Spleen (tissue), 11 donors: ENCODE data around the gene TBC1D16. TPM values are rescaled to one million over a fixed set of nuclear protein-coding genes. Genes with fewer than 3 reads are reported as not detected.
A peak's percentile ranks its signal among the peaks of the same experiment; 100 is the strongest.

ENCODE experiments used
- DNase-seq: peaks from one replicate; pipeline ENCODE4 v3.0.0-alpha.2; 2020
- H3K27ac ChIP-seq, 8 donors: fragments of 200-600 bp; sonication (generic) in 7 of 8; 1 replicate in 4 of 8; 2 replicates in 4 of 8; pipeline versions ENCODE4 v1.5.0 to v1.8.0; 2016 to 2021; ENCODE audit warnings: inconsistent platforms in 4 of 8, mild to moderate bottlenecking in 4 of 8, moderate library complexity in 1 of 8
- H3K27me3 ChIP-seq, 7 donors: fragments of 200-600 bp; sonication (generic) in 6 of 7; replicated peaks in 1 of 7; 1 replicate in 4 of 7; 2 replicates in 3 of 7; pipeline versions ENCODE4 v1.5.0 to v1.8.0; 2016 to 2021; ENCODE audit warnings: inconsistent platforms in 3 of 7, mild to moderate bottlenecking in 1 of 7
- H3K36me3 ChIP-seq, 6 donors: fragments of 200-600 bp; sonication (generic) in 5 of 6; 1 replicate in 4 of 6; 2 replicates in 2 of 6; pipeline versions ENCODE4 v1.5.0 to v1.8.0; 2016 to 2021; ENCODE audit warnings: inconsistent platforms in 2 of 6
- H3K4me1 ChIP-seq, 6 donors: fragments of 200-600 bp; sonication (generic) in 5 of 6; 1 replicate in 3 of 6; 2 replicates in 3 of 6; pipeline versions ENCODE4 v1.5.0 to v1.8.0; 2016 to 2021; ENCODE audit warnings: inconsistent platforms in 3 of 6
- H3K4me3 ChIP-seq, 8 donors: fragments of 200-600 bp; sonication (generic) in 7 of 8; 1 replicate in 4 of 8; 2 replicates in 4 of 8; pipeline versions ENCODE4 v1.5.0 to v1.8.0; 2016 to 2021; ENCODE audit warnings: inconsistent platforms in 4 of 8, mild to moderate bottlenecking in 4 of 8, moderate library complexity in 2 of 8
- H3K9me3 ChIP-seq, 8 donors: fragments of 200-600 bp; sonication (generic) in 7 of 8; 1 replicate in 4 of 8; 2 replicates in 4 of 8; pipeline versions ENCODE4 v1.5.0 to v1.8.0; 2016 to 2021; ENCODE audit warnings: inconsistent platforms in 4 of 8
- CTCF ChIP-seq, 11 experiments: fragments of 200-600 bp in 7 of 11; fragments of 450-650 bp in 4 of 11; sonication (generic) in 4 of 11; IDR thresholded peaks in 8 of 11; conservative IDR thresholded peaks in 3 of 11; 1 replicate in 7 of 11; 2 replicates in 4 of 11; pipeline versions ENCODE4 v1.4.0 to v1.8.0; 2016 to 2021; ENCODE audit warnings: antibody characterized with exemption in 11 of 11, inconsistent platforms in 4 of 11, mild to moderate bottlenecking in 1 of 11
- POLR2A ChIP-seq, 3 donors: fragments of 450-650 bp; IDR thresholded peaks; one replicate each; pipeline ENCODE4 v1.5.1; 2017; ENCODE audit warnings: antibody characterized with exemption in 3 of 3, mild to moderate bottlenecking in 1 of 3
- POLR2AphosphoS5 ChIP-seq, 3 donors: sonication (generic); formaldehyde crosslinking; IDR thresholded peaks; one replicate each; pipeline ENCODE4 v1.5.1; 2017; ENCODE audit warnings: antibody characterized with exemption in 3 of 3
- WGBS, 5 donors: extraction: QIAGEN DNeasy Blood & Tissue Kit in 3 of 5; methylation state at CpG; one replicate each; pipeline versions ENCODE4 v1.1.5 to v1.1.7; 2013 to 2018; 5-methylcytosine and 5-hydroxymethylcytosine counted together
- intact Hi-C: fragments of 100-400 bp; cut with DNase I; formaldehyde crosslinking; loops from one replicate; pipeline ENCODE4 v1.15.0; 2023; ENCODE audit warnings: low total_unique reads
- polyA plus RNA-seq, 3 donors: library from polyadenylated mRNA; stranded (reverse); fragments of 200-250 nt; gene quantifications; one replicate each; pipeline ENCODE4 v1.2.1, GENCODE V29; 2013
- total RNA-seq, 7 donors: library from RNA; depleted of rRNA in 3 of 7; stranded (reverse); fragments of >200 nt in 3 of 7; fragmentation: NEBNext Ultra II Directional in 4 of 7; extraction: Animal tissue kit (Norgen Biotek cat#: 25700) in 4 of 7; gene quantifications; one replicate each; pipeline versions ENCODE4 v1.1.0 to v1.2.1, GENCODE V29; 2016 to 2021
- donor health status: healthy with polysubstance abuse.
- donor health status: DM: no; HTN: no; CAD: no; lungs with moderate emphysema.
- donor health status: DM: no; HTN: no; CAD: no.
- donor health status: Bipolar disorder and iron deficiency.
- donor health status: healthy.
- donor health status: DM: no; HTN: no; CAD: no.
- donor health status: DM: yes; HTN: yes; CAD: no.

Gene TBC1D16
- total and polyA plus RNA-seq, 10 donors: 1.3 to 33.6 (median 15.7) TPM

GRCh38 chr17:79933863-79934652, 101.6 kb downstream of the TBC1D16 start:
- H3K27ac ChIP-seq: no peak overlapping the region
- TF ChIP-seq POLR2AphosphoS5 (IDR thresholded peaks at IDR 0.05) (peak; percentile 43 to 66 (median 56)), POLR2A (IDR thresholded peaks at IDR 0.05) (no peak), CTCF (IDR thresholded peaks at IDR 0.05 in 8 of 11, conservative IDR thresholded peaks at IDR 0.05 in 3 of 11) (no peak)
- no peaks in the 10 kb centered on the region for H3K9me3 ChIP-seq
- H3K4me1 ChIP-seq: peaks cover 6 to 49% (median 34%) of the 10 kb centered on the region in 6 donors
- no peak overlapping the region for H3K4me3 ChIP-seq
- intact Hi-C loops: no loop called here
- H3K36me3 ChIP-seq: peaks cover 0 to 5% (median 0%) of the 10 kb centered on the region in 6 donors
- peaks cover 0 to 73% (median 24%) of the 10 kb centered on the region in 7 donors for H3K27me3 ChIP-seq
- 26 to 44% (median 31%) methylated on average over 16 to 22 of the region's 22 CpGs for WGBS, 5 donors
- peak; percentile 86 for DNase-seq

GRCh38 chr17:79932451-79933306, 103.0 kb downstream of the TBC1D16 start:
- peaks cover 0 to 76% (median 30%) of the 10 kb centered on the region in 7 donors for H3K27me3 ChIP-seq
- intact Hi-C loops: no loop called here
- H3K27ac ChIP-seq: no peak overlapping the region
- H3K36me3 ChIP-seq: no peaks in the 10 kb centered on the region
- peaks cover 6 to 44% (median 29%) of the 10 kb centered on the region in 6 donors for H3K4me1 ChIP-seq
- H3K9me3 ChIP-seq: no peaks in the 10 kb centered on the region
- H3K4me3 ChIP-seq: no peak overlapping the region
- DNase-seq: no peak
- WGBS, 5 donors: 60 to 71% (median 68%) methylated on average over 10 of the region's 10 CpGs
- TF ChIP-seq CTCF (IDR thresholded peaks at IDR 0.05 in 8 of 11, conservative IDR thresholded peaks at IDR 0.05 in 3 of 11) (no peak), POLR2A (IDR thresholded peaks at IDR 0.05) (no peak), POLR2AphosphoS5 (IDR thresholded peaks at IDR 0.05) (no peak)

- WGBS, 5 donors: 76 to 85% (median 82%) methylated on average over 9 to 10 of the region's 10 CpGs
- peaks cover 4 to 41% (median 22%) of the 10 kb centered on the region in 6 donors for H3K4me1 ChIP-seq
- H3K36me3 ChIP-seq: no peaks in the 10 kb centered on the region
- peaks cover 0 to 76% (median 30%) of the 10 kb centered on the region in 7 donors for H3K27me3 ChIP-seq
- no peak overlapping the region for H3K27ac ChIP-seq
- intact Hi-C loops: no loop called here
- H3K4me3 ChIP-seq: no peak overlapping the region
- DNase-seq: no peak
- no peaks in the 10 kb centered on the region for H3K9me3 ChIP-seq
- TF ChIP-seq POLR2AphosphoS5 (IDR thresholded peaks at IDR 0.05) (no peak), CTCF (IDR thresholded peaks at IDR 0.05 in 8 of 11, conservative IDR thresholded peaks at IDR 0.05 in 3 of 11) (no peak), POLR2A (IDR thresholded peaks at IDR 0.05) (no peak)
These were observed 103.8 kb downstream of the TBC1D16 start for GRCh38 chr17:79931817-79932309.
